HEK293 (cell line): Measurements from ENCODE around the gene VPS54.

Experiments
- KLF10 ChIP-seq: fragments of 450-650 bp; IDR thresholded peaks from 2 replicates; pipeline ENCODE4 v1.5.1; 2018; ENCODE audit warnings: missing biosample characterization, mild to moderate bottlenecking, missing genetic modification characterization
- KLF7 ChIP-seq: fragments of 450-650 bp; formaldehyde crosslinking; IDR thresholded peaks from 2 replicates; pipeline ENCODE4 v1.5.1; 2016; ENCODE audit warnings: missing biosample characterization, missing genetic modification characterization, borderline replicate concordance
- MEIS1 ChIP-seq: sonication (generic); formaldehyde crosslinking; IDR thresholded peaks from 2 replicates; pipeline ENCODE4 v1.8.1; 2022; ENCODE audit warnings: missing genetic modification reagents, mild to moderate bottlenecking, borderline replicate concordance
- OSR2 ChIP-seq: fragments of 450-650 bp; formaldehyde crosslinking; IDR thresholded peaks from 2 replicates; pipeline ENCODE4 v1.5.1; 2016; ENCODE audit warnings: missing biosample characterization, missing genetic modification characterization
- PRDM1 ChIP-seq: fragments of 450-650 bp; formaldehyde crosslinking; IDR thresholded peaks from 2 replicates; pipeline ENCODE4; 2016; ENCODE audit warnings: missing biosample characterization, missing genetic modification characterization
- SP7 ChIP-seq: fragments of 450-650 bp; formaldehyde crosslinking; IDR thresholded peaks from 2 replicates; pipeline ENCODE4 v1.5.1; 2016; ENCODE audit warnings: missing biosample characterization, missing genetic modification characterization
- ZFP3 ChIP-seq: fragments of 450-650 bp; formaldehyde crosslinking; IDR thresholded peaks from 2 replicates; pipeline ENCODE4 v1.5.1; 2016; ENCODE audit warnings: low read depth, missing biosample characterization, missing genetic modification characterization
- ZFP37 ChIP-seq: fragments of 450-650 bp; formaldehyde crosslinking; IDR thresholded peaks from 2 replicates; pipeline ENCODE4 v1.5.1; 2016; ENCODE audit warnings: missing biosample characterization, missing genetic modification characterization
- ZFP41 ChIP-seq: fragments of 450-650 bp; formaldehyde crosslinking; IDR thresholded peaks from 2 replicates; pipeline ENCODE4 v1.5.1; 2016; ENCODE audit warnings: missing biosample characterization, missing genetic modification characterization, borderline replicate concordance
- ZNF114 ChIP-seq: fragments of 450-650 bp; formaldehyde crosslinking; IDR thresholded peaks from 2 replicates; pipeline ENCODE4 v1.5.0; 2017; ENCODE audit warnings: missing biosample characterization, missing genetic modification characterization
- ZNF24 ChIP-seq: fragments of 450-650 bp; formaldehyde crosslinking; IDR thresholded peaks from 2 replicates; pipeline ENCODE4 v1.5.1; 2016; ENCODE audit warnings: missing biosample characterization, missing genetic modification characterization
- ZNF280D ChIP-seq: fragments of 450-650 bp; formaldehyde crosslinking; IDR thresholded peaks from 2 replicates; pipeline ENCODE4 v1.5.1; 2016; ENCODE audit warnings: missing biosample characterization, missing genetic modification characterization
- ZNF341 ChIP-seq: fragments of 450-650 bp; formaldehyde crosslinking; IDR thresholded peaks from 2 replicates; pipeline ENCODE4; 2016; ENCODE audit warnings: low read depth, missing biosample characterization, missing genetic modification characterization
- ZNF37A ChIP-seq: fragments of 450-650 bp; IDR thresholded peaks from 2 replicates; pipeline ENCODE4 v1.5.1; 2018; ENCODE audit warnings: missing biosample characterization, missing genetic modification characterization
- ZNF416 ChIP-seq: fragments of 450-650 bp; formaldehyde crosslinking; IDR thresholded peaks from 2 replicates; pipeline ENCODE4 v1.5.1; 2016; ENCODE audit warnings: missing biosample characterization, missing genetic modification characterization
- ZNF561 ChIP-seq: fragments of 450-650 bp; IDR thresholded peaks from 2 replicates; pipeline ENCODE4 v1.5.1; 2018; ENCODE audit warnings: missing biosample characterization, missing genetic modification characterization, borderline replicate concordance
- ZNF571 ChIP-seq: fragments of 450-650 bp; formaldehyde crosslinking; IDR thresholded peaks from 2 replicates; pipeline ENCODE4 v1.5.0; 2017; ENCODE audit warnings: missing biosample characterization, missing genetic modification characterization
- ZNF654 ChIP-seq: fragments of 450-650 bp; formaldehyde crosslinking; IDR thresholded peaks from 2 replicates; pipeline ENCODE4 v1.5.1; 2016; ENCODE audit warnings: low read depth, missing biosample characterization, missing genetic modification characterization
- ZNF792 ChIP-seq: fragments of 450-650 bp; formaldehyde crosslinking; IDR thresholded peaks from 2 replicates; pipeline ENCODE4 v1.5.1; 2016; ENCODE audit warnings: missing biosample characterization, missing genetic modification characterization
- TF ChIP-seq, protein P1 (sequence below): fragments of 450-650 bp; formaldehyde crosslinking; IDR thresholded peaks from 2 replicates; pipeline ENCODE4 v1.5.1; 2016; ENCODE audit warnings: missing biosample characterization, missing genetic modification characterization
- TF ChIP-seq, protein P2 (sequence below): fragments of 450-650 bp; formaldehyde crosslinking; IDR thresholded peaks from 2 replicates; pipeline ENCODE4 v1.5.1; 2016; ENCODE audit warnings: missing biosample characterization, missing genetic modification characterization

Gene VPS54

DNA sequence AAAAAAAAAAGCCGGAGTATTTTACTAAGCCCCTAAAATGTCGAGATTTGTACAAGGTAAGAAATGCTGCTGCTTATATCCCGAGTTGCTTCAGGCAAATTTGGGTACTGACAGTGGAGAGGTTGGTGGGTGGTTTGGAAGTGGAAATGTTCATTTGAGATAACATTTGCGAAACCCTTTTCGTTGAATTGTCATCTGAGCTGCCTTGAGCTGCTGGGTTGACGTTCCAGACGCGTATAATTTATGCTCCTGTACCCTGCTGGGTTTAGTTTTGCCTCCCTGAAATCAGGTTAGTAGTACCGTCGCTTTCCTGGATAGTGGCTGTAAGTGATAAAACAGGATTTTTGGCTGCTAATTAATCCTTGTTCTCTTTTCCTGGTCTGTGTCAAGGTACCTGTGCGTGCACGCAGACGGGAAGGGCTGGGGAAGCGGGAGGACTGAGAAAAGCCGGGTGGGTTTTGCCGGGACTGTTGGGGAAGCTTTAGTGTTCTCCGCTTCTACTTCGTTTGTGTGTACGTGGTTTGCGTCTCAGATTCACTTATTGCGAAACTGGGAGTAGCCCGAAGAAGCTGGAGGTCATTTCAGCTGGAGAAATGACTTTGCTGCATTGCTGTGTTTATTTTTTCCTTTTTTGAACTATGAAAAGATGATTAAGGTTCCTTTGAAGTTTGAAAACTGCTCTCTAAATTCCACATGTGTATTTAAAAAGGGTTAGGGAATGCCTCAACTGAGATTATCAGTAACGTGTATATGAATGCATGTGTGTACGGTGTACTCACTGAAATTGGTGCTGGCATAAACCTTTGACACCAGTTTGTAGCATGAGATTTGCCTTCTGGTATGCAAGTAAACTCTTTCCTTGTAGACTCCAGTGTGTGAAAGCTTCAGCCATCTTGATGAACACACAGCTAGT lies 176.8 kb downstream of the VPS54 start (continued):
- TF ChIP-seq ZNF792 (no peak), ZFP3 (tag by site-specific recombination) (no peak), KLF10 (no peak), PRDM1 (tag by site-specific recombination) (0 out of 2 replicates have a peak, but pooled peaks have one; percentile 23), SP7 (tag by site-specific recombination) (no peak), ZNF280D (tag by site-specific recombination) (no peak), ZFP41 (tag by site-specific recombination) (no peak), ZFP37 (no peak), ZNF341 (tag by site-specific recombination) (no peak), ZNF654 (tag by site-specific recombination) (no peak), MEIS1 (peak; percentile 38; the same call in 1 of the 2 replicates), ZNF37A (tag by site-specific recombination) (no peak), ZNF416 (tag by site-specific recombination) (no peak), ZNF24 (tag by site-specific recombination) (no peak), KLF7 (tag by site-specific recombination) (no peak), ZNF561 (tag by site-specific recombination) (no peak), ZNF114 (tag by site-specific recombination) (no peak), OSR2 (tag by site-specific recombination) (peak; percentile 10; the same call in 1 of the 2 replicates), ZNF571 (tag by site-specific recombination) (no peak)
- TF ChIP-seq, protein P1, sequence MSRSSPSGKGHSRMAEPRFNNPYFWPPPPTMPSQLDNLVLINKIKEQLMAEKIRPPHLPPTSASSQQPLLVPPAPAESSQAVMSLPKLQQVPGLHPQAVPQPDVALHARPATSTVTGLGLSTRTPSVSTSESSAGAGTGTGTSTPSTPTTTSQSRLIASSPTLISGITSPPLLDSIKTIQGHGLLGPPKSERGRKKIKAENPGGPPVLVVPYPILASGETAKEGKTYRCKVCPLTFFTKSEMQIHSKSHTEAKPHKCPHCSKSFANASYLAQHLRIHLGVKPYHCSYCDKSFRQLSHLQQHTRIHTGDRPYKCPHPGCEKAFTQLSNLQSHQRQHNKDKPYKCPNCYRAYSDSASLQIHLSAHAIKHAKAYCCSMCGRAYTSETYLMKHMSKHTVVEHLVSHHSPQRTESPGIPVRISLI (tag by site-specific recombination), result 0 out of 2 replicates have a peak, but pooled peaks have one; percentile 36
- TF ChIP-seq, protein P2, sequence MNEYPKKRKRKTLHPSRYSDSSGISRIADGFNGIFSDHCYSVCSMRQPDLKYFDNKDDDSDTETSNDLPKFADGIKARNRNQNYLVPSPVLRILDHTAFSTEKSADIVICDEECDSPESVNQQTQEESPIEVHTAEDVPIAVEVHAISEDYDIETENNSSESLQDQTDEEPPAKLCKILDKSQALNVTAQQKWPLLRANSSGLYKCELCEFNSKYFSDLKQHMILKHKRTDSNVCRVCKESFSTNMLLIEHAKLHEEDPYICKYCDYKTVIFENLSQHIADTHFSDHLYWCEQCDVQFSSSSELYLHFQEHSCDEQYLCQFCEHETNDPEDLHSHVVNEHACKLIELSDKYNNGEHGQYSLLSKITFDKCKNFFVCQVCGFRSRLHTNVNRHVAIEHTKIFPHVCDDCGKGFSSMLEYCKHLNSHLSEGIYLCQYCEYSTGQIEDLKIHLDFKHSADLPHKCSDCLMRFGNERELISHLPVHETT (tag by site-specific recombination), result no peak
